ENCODE data around the gene TNFRSF6B.

The TNFRSF6B gene

DNA sequence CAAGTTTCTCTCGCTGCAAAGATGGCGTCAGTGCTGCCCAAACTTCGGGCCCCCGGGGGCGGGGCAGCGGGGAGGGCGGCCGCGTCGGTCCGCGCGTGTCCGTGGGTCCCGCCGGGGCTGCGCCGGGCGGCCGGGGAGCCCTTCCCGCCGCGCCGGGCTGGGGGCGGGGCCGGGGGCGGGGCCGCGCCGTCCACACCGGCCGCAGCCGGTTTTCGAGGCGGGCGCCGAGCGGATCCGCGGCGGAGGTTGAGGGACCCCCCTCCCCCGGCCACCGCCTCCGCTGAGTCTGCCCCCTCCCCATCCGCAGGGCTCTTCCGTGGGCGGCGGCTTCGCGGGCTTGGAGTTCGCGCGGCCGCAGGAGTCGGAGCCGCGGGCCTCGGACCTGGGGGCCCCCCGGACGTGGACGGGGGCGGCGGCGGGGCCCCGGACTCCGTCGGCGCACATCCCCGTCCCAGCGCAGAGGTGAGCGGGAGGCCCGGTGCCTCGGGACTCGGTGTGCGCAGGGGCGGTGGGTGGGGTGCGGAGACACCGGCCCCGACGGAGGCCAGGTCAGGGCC, 43.7 kb downstream of the TNFRSF6B start:
- DNase-seq = peak; percentile 52 to 75 (median 66)

DNA sequence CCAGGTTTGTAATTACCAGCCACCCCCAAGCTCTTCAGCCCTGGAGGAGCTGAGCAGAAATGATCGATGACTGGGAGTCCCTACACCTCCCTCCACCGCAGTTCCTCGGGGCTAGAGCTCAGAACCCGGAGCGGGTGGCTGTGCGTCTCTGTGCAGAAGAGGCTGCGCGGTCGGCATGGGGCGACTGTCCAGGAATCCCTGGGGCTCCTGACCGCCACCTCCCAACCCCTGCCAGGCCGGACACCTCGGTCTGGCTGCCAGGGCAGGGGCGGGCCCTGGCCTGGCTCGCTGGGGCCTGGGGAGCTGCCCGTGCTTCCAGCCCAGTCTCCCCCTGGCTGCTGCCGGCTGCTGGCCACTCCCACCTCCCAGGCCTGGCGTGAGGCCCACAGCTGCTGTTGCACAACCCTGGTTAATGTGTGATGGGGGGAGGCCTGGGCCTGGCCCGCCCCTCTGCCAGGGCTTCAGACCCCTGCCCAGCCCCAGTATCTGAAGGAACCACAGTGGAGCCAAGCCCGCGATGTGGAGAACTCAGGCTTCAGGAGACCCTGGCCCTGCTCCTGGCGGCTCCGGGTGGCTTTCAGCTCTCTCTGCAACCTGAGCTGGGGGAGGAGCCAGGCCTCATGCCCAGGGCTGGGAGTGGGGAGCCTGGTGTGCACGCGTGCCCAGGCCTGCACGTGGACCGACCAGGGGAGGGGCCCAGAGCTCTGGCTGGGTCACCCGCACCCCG, 44.3 kb downstream of the TNFRSF6B start:
- DNase-seq = peak; percentile 79 to 87 (median 84)

DNA sequence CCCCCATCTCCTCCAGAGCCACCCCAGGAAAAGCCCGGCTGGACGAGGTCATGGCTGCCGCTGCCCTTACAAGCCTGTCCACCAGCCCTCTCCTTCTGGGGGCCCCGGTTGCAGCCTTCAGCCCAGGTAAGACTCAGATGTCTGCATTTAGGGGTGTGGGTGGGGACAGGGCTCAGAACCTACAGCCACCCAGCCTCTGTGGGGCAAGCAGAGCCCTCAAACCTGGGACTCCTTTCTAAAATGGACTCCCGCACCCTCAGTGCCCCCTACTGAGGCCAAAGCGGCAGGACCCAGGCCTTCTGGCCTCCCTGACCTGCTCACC, 44.9 kb downstream of the TNFRSF6B start:
- no peak for DNase-seq

DNA sequence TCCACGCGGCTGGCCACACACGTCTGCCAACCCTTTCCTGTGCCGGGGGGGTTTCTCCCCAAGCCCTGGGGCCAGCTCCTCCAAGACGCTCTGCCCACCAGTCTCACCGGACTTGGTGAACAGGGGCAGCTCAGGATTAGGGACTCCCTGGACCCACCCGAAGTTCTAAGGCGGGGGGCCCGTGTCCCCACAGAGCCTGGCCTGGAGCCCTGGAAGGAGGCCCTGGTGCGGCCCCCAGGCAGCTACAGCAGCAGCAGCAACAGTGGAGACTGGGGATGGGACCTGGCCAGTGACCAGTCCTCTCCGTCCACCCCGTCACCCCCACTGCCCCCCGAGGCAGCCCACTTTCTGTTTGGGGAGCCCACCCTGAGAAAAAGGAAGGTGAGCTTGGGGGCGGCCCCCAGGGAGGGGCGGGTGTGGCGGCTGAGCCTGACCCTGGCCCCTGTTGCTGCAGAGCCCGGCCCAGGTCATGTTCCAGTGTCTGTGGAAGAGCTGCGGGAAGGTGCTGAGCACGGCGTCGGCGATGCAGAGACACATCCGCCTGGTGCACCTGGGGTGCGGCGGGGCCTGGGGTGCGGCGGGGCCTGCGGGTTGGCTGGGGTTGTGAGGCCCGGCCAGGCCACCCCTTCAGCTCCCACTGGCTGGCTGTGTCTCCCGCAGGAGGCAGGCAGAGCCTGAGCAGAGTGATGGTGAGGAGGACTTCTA, 45.4 kb downstream of the TNFRSF6B start:
- no peak for DNase-seq

DNA sequence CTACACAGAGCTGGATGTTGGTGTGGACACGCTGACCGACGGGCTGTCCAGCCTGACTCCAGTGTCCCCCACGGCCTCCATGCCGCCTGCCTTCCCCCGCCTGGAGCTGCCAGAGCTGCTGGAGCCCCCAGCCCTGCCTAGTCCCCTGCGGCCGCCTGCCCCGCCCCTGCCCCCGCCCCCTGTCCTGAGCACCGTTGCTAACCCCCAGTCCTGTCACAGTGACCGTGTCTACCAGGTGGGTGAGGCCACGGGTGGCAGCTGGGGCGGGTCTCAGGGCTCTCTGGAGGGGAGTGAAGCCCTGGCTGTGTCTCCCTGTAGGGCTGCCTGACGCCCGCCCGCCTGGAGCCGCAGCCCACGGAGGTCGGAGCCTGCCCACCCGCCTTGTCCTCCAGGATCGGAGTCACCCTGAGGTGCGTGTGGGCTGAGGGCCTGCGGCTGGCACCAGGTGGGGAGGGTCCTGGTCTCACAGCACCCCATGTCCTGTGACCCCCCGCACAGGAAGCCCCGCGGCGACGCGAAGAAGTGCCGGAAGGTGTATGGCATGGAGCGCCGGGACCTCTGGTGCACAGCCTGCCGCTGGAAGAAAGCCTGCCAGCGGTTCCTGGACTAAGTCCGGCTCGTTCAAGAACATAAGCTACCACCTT, 46.1 kb downstream of the TNFRSF6B start:
- no peak for DNase-seq

DNA sequence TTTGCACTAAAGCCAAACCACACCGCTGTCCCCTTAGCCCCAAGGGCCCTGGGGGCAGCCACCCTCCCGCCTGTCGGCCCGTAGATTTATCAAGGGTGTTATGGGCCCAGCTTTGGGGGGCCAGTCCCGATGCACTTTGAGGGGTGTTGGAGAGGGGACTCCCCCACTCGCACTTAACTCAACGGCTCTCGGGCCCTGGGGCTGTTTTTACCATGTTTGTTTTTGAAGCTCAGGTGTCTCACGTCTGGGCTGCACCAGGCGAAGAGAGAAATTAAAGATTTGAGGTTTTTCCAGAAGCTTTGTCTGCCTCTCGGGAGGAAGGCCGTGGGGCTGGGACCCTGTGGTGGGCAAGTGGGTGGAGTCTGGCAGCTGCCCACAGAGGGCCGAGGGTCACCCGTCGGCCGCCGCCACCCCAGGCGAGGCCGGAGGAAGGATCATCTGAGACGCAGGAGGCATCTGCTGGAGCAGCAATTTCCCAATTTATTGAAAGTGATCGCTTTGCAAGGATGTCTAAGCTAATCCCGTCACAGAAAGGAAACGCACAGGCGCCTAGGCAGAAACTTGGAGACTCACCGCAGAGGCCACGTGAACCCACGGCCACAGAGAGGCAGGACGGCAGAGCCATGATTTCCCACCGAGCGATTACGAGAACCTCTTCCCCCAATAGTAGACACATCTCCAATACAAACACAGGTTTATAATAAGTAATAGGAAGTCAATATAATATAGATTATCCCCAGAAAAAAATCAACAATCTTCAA, 46.9 kb downstream of the TNFRSF6B start:
- no peak for DNase-seq

DNA sequence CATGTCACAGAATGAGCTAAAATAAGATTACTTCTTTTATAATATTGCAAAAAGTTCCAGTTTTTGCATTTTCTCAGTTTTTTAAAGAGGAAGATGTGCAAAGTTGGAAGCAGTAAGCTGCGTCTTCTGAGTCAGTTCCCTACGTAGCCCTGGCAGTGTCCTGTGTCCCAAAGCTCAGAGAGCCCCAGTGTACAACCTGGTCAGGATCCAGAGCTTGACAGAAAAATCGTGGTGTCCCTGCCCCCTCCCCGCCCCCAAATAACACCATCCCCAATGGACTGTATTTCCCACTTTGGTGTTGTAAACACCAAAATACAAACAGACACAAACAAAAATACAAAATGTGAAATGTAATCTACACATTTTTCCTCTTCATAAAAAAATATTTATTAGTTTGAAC, 47.7 kb downstream of the TNFRSF6B start:
- DNase-seq = no peak

DNA sequence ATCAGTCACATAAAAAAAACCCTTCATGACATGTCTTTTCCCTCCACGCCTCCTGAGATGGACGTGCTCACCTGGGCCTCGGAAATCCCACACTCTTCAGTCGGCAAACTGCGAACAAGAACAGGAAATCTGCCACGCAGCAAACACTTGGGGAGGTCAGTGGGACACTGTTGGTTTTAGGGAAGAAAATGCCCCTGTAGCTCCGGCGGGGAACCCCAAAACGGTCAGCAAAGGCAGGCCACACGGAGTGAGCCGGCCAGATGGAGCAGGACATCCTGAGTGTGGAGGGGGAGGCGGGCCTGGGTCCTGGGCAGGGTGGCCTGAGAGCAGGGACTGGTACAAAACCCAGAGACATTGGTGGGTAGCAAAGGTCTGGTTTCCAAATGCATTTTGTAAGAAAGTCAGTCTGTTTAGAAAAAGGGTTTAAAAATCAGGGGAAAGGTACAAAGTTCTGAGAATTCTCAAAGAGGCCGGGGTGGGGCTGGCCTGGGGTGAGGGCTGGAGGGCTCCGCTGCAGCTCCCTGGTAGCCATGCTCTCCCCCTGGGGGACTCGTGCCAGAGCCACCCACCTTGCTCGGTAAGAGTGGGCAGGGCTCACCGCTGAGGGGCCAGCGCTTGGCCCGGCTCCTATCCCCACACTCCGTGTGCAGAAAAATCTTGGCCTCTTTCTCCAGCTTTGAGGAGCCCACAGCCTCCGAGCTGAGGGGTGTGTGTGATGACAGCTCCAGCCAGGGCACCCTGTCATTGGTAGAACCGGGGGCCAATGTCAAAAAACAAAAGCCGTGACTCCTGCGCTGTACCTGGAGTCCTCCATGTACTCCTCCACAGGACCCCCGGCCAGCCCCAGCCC, 48.3 kb downstream of the TNFRSF6B start:
- no peak for DNase-seq

DNA sequence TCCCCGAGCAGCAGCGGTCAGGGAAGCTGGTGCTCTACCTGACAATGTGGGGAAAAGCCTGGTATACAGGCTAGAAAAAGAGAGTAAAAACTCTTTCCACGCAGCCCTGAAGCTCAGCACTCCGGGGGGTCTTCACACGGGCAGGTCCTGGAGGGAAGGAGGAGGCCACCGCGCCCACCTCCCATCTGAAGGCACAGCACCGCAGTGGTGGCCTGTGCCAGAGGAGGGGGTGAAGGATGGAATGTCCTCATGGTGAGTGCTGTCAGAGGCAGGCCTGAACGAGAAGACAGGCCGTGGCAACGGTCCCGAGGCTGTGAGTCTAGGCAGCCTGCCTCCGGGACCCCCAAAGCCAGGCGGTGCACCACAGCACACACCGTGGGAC, 49.0 kb downstream of the TNFRSF6B start:
- DNase-seq = no peak

DNA sequence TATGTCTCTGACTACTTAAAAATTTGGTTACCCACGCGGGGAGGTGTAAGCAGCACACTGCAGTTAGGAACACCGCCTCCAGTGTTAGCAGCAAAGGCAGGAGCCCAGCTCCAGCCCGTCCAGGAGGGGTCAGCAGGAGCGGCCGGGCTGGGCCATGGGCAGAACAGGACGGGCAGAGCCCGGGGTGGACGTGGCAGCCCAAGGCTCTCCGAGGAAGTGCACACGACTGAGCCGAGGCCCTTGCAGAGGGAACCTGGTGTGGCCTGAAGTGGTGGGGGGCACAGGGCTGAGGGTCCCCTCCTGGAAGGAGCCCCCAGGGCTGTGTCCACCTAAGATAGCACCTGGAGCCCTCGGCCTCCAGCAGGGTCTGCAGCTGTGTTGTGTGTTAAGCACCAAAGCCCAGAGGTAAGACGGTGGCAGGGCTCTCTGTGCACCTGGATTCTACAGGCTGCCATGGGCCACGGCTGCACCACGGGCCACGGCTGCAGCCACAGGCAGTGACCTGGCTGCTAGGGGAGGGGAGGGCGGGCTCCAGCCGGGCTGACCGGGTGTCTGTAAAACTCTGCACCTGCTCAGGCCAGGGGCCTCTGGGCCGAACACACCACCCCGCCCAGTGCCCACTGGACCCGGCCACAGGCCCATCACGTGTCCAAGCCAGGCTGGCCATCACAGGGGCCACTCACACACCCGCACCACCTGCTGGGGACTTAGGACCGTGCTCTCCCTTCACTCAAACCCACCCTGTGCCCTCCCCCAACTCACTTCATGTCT, 49.7 kb downstream of the TNFRSF6B start:
- DNase-seq = no peak

DNA sequence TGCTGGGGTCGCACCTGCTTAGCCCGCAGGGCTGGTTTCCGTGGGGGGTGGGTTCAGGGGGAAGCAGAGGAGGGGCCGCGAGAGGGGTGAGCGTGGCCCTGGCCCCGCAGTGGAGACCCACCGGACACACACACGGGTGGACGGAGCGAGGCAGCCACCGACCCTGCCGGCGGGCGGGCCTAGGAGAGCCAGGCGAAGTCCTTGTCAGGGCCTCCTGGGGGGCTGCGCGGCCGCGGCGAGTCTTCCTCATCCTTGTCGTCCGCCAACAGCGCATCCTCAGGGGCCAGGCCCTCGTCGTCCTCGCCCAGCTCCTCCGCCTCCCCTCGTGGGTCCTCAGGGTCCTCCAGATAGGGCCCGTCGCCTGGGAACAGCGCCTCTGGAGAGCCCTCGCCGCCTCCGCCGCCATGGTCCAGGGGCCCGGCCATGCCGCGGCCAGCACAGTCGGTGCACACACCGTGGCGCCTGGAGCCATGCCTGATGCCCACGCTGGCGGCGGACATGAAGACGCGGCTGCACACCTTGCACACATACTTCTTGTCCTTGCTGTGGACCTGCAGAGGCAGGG, 50.4 kb downstream of the TNFRSF6B start:
- no peak for DNase-seq

DNA sequence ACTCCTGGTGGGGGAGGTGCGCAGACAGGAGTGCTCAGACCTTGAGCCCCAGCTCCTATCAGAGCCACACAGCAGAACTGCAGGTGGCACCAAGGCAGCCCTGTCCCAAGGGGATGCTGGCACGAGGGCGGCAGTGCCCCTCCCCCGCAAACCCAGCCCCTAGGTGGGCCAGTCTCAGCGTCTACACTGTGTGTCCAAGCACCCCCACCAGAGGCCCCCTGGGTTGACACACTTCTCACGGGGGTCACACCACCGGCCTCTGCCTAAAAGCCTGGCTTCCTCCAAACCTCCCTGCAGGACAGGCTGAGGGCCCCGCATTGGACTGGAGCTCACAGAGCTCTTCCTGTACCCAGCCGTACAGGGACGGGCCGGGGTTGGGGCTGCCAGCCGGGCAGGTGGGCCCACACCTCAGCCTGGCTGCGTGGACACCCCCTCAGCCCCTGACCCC, 51.2 kb downstream of the TNFRSF6B start:
- DNase-seq = no peak
